Fibroblast of lung (primary cell): Measurements from ENCODE around the gene CMSS1.

Experiments used
- EZH2 ChIP-seq: IDR thresholded peaks from 2 replicates; pipeline ENCODE4 v1.5.1; 2012; ENCODE audit warnings: low read length, control low read depth, mild to moderate bottlenecking; ENCODE audit errors: missing control alignments
- TF ChIP-seq, protein P1 (sequence below), 2 donors: IDR thresholded peaks in 1 of 2; conservative IDR thresholded peaks in 1 of 2; 1 replicate in 1 of 2; 2 replicates in 1 of 2; pipeline ENCODE4 v1.5.1; 2011 to 2012; ENCODE audit warnings: low read length in 2 of 2, control low read depth in 1 of 2, inconsistent platforms in 1 of 2, low read depth in 1 of 2, mild to moderate bottlenecking in 1 of 2

- TF ChIP-seq, protein P1, sequence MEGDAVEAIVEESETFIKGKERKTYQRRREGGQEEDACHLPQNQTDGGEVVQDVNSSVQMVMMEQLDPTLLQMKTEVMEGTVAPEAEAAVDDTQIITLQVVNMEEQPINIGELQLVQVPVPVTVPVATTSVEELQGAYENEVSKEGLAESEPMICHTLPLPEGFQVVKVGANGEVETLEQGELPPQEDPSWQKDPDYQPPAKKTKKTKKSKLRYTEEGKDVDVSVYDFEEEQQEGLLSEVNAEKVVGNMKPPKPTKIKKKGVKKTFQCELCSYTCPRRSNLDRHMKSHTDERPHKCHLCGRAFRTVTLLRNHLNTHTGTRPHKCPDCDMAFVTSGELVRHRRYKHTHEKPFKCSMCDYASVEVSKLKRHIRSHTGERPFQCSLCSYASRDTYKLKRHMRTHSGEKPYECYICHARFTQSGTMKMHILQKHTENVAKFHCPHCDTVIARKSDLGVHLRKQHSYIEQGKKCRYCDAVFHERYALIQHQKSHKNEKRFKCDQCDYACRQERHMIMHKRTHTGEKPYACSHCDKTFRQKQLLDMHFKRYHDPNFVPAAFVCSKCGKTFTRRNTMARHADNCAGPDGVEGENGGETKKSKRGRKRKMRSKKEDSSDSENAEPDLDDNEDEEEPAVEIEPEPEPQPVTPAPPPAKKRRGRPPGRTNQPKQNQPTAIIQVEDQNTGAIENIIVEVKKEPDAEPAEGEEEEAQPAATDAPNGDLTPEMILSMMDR (conservative IDR thresholded peaks at IDR 0.05 in 1 of 2, IDR thresholded peaks at IDR 0.05 in 1 of 2; ENCODE audit: low read depth in 1 of 2, low read length in 2 of 2), result no peak
- TF ChIP-seq EZH2, result no peak
These were observed 158.9 kb downstream of the CMSS1 start for GRCh38 chr3:99976584-99976983.
